Thymus (tissue), 11 donors: ENCODE results near the gene KRTCAP3. TPM values are rescaled to one million over a fixed set of nuclear protein-coding genes. Genes with fewer than 3 reads are reported as not detected.

Source experiments
- DNase-seq, 9 donors: peaks; one replicate each; pipeline ENCODE4 v3.0.0-alpha.2; 2013; ENCODE audit warnings: low spot score in 9 of 9, low read depth in 6 of 9, missing footprints in 1 of 9
- H3K27ac ChIP-seq, 2 donors: one replicate each; pipeline ENCODE4 v1.5.1; 2013; ENCODE audit warnings: control low read depth in 1 of 2, low read depth in 1 of 2, low read length in 1 of 2, mild to moderate bottlenecking in 1 of 2, moderate library complexity in 1 of 2
- H3K27me3 ChIP-seq, 2 donors: one replicate each; pipeline ENCODE4 v1.5.1; 2013; ENCODE audit warnings: low read length in 1 of 2; ENCODE audit not compliant: control insufficient read depth in 2 of 2, insufficient read depth in 1 of 2
- H3K36me3 ChIP-seq, 2 donors: one replicate each; pipeline ENCODE4 v1.5.1; 2013; ENCODE audit warnings: low read length in 1 of 2, mild to moderate bottlenecking in 1 of 2, moderate library complexity in 1 of 2; ENCODE audit not compliant: control insufficient read depth in 2 of 2, insufficient read depth in 2 of 2
- H3K4me1 ChIP-seq, 2 donors: one replicate each; pipeline ENCODE4 v1.5.1; 2013; ENCODE audit warnings: low read length in 2 of 2; ENCODE audit not compliant: control insufficient read depth in 2 of 2, insufficient read depth in 2 of 2
- H3K4me3 ChIP-seq, 2 donors: one replicate each; pipeline ENCODE4 v1.5.1; 2013; ENCODE audit warnings: low read length in 2 of 2, control low read depth in 1 of 2, mild to moderate bottlenecking in 1 of 2
- H3K9me3 ChIP-seq, 2 donors: one replicate each; pipeline ENCODE4 v1.5.1; 2013; ENCODE audit warnings: low read length in 1 of 2, mild to moderate bottlenecking in 1 of 2; ENCODE audit not compliant: control insufficient read depth in 2 of 2, insufficient read depth in 1 of 2
- WGBS: extraction: QIAGEN DNeasy Blood & Tissue Kit; methylation state at CpG from one replicate; pipeline ENCODE4 v1.1.7; 2013; 5-methylcytosine and 5-hydroxymethylcytosine counted together
- polyA plus RNA-seq: library from polyadenylated mRNA; stranded (reverse); fragments of 200-250 nt; gene quantifications from one replicate; pipeline ENCODE4 v1.2.3, GENCODE V29; 2013
- total RNA-seq: library from RNA; stranded (reverse); fragments of 120-200 nt; gene quantifications from one replicate; pipeline ENCODE4 v1.2.4, GENCODE V29; 2013
- donor health status: healthy.

The KRTCAP3 gene
- total and polyA plus RNA-seq, 2 donors = 1.6 to 13.9 TPM

GRCh38 chr2:27453968-27454367 is 11.8 kb downstream of the KRTCAP3 start:
- Histone ChIP-seq H3K4me3 (no peak overlapping the region), H3K36me3 (peaks cover 9 to 25% of the 10 kb centered on the region in 2 donors), H3K4me1 (no peaks in the 10 kb centered on the region), H3K27me3 (no peaks in the 10 kb centered on the region), H3K27ac (no peak overlapping the region), H3K9me3 (no peaks in the 10 kb centered on the region)
- no peak for DNase-seq
- WGBS = 98% methylated on average over 7 of the region's 7 CpGs

- WGBS = 89% methylated on average over 8 of the region's 8 CpGs
- H3K4me1 ChIP-seq = no peaks in the 10 kb centered on the region
- H3K36me3 ChIP-seq = peaks cover 11 to 22% of the 10 kb centered on the region in 2 donors
- H3K27me3 ChIP-seq = no peaks in the 10 kb centered on the region
- DNase-seq = no peak
- H3K4me3 ChIP-seq = no peak overlapping the region
- no peak overlapping the region for H3K27ac ChIP-seq
- no peaks in the 10 kb centered on the region for H3K9me3 ChIP-seq
Observed at GRCh38 chr2:27461118-27461517, 18.9 kb downstream of the KRTCAP3 start.

- no peaks in the 10 kb centered on the region for H3K9me3 ChIP-seq
- H3K27me3 ChIP-seq = no peaks in the 10 kb centered on the region
- H3K36me3 ChIP-seq = peaks cover 5 to 6% of the 10 kb centered on the region in 2 donors
- H3K4me3 ChIP-seq = no peak overlapping the region
- WGBS = 98% methylated on average over 7 of the region's 7 CpGs
- no peak for DNase-seq
- no peak overlapping the region for H3K27ac ChIP-seq
- no peaks in the 10 kb centered on the region for H3K4me1 ChIP-seq
Observed at GRCh38 chr2:27464443-27464842, 22.3 kb downstream of the KRTCAP3 start.

GRCh38 chr2:27471961-27472360 is 29.8 kb downstream of the KRTCAP3 start:
- H3K4me3 ChIP-seq = no peak overlapping the region
- H3K9me3 ChIP-seq = no peaks in the 10 kb centered on the region
- H3K36me3 ChIP-seq = peaks cover 9% of the 10 kb centered on the region in 2 donors
- no peak overlapping the region for H3K27ac ChIP-seq
- DNase-seq = no peak
- H3K4me1 ChIP-seq = no peaks in the 10 kb centered on the region
- H3K27me3 ChIP-seq = no peaks in the 10 kb centered on the region
- 94% methylated on average over 5 of the region's 5 CpGs for WGBS

GRCh38 chr2:27485496-27485895 is 43.3 kb downstream of the KRTCAP3 start:
- Histone ChIP-seq H3K27me3 (no peaks in the 10 kb centered on the region), H3K36me3 (peaks cover 0 to 5% of the 10 kb centered on the region in 2 donors), H3K27ac (no peak overlapping the region), H3K4me3 (no peak overlapping the region), H3K4me1 (peaks cover 11 to 13% of the 10 kb centered on the region in 2 donors), H3K9me3 (no peaks in the 10 kb centered on the region)
- DNase-seq = no peak
- WGBS = 92% methylated on average over 3 of the region's 3 CpGs

GRCh38 chr2:27489118-27489497 is 46.9 kb downstream of the KRTCAP3 start:
- H3K4me1 ChIP-seq = peaks cover 11 to 13% of the 10 kb centered on the region in 2 donors
- peak in 3 of 9 donors; percentile 4 to 9 (median 7) for DNase-seq
- peaks cover 9 to 22% of the 10 kb centered on the region in 2 donors for H3K27me3 ChIP-seq
- H3K27ac ChIP-seq = no peak overlapping the region
- H3K4me3 ChIP-seq = peak overlapping the region; percentile 51 to 54
- H3K36me3 ChIP-seq = peaks cover 0 to under 1% of the 10 kb centered on the region in 2 donors
- H3K9me3 ChIP-seq = no peaks in the 10 kb centered on the region
- WGBS = 7% methylated on average over 11 of the region's 11 CpGs

GRCh38 chr2:27489498-27490397 is 47.6 kb downstream of the KRTCAP3 start, which contains the start of gene IFT172:
Gene IFT172 (minus strand): TSS chr2:27489743. CDS start chr2:27489653, 90 bp downstream.
- DNase-seq = peak; percentile 95 to 100 (median 99)
- 10% methylated on average over 43 of the region's 43 CpGs for WGBS
- Histone ChIP-seq H3K27me3 (peaks cover 16 to 28% of the 10 kb centered on the region in 2 donors), H3K4me3 (peak within 1 kb of the TSS; percentile 51 to 54), H3K27ac (peak within 1 kb of the TSS; percentile 64 to 65), H3K36me3 (no peaks in the 10 kb centered on the region), H3K9me3 (no peaks in the 10 kb centered on the region), H3K4me1 (peaks cover 12 to 13% of the 10 kb centered on the region in 2 donors)

- Histone ChIP-seq H3K27ac (no peak overlapping the region), H3K4me3 (no peak overlapping the region), H3K4me1 (peaks cover 13 to 18% of the 10 kb centered on the region in 2 donors), H3K9me3 (no peaks in the 10 kb centered on the region), H3K36me3 (no peaks in the 10 kb centered on the region), H3K27me3 (peaks cover 32 to 56% of the 10 kb centered on the region in 2 donors)
- DNase-seq = no peak
- 96% methylated on average over 4 of the region's 4 CpGs for WGBS
Observed at GRCh38 chr2:27492557-27492956, 50.4 kb downstream of the KRTCAP3 start.

GRCh38 chr2:27493948-27494283 is 51.7 kb downstream of the KRTCAP3 start:
- Histone ChIP-seq H3K9me3 (no peaks in the 10 kb centered on the region), H3K27me3 (peaks cover 33 to 70% of the 10 kb centered on the region in 2 donors), H3K4me3 (no peak overlapping the region), H3K27ac (no peak overlapping the region), H3K36me3 (no peaks in the 10 kb centered on the region), H3K4me1 (peaks cover 11 to 16% of the 10 kb centered on the region in 2 donors)
- WGBS = 98% methylated on average over 13 of the region's 13 CpGs
- DNase-seq = no peak
